Endothelial cell of umbilical vein (primary cell): Measurements from ENCODE around the gene EP400. TPM values are rescaled to one million over a fixed set of nuclear protein-coding genes. Genes with fewer than 3 reads are reported as not detected.

Experiments used
- BruUV-seq: library from RNA; stranded (reverse); fragments of 400-500 nt; replicated peaks from 2 replicates; lab custom pipeline; 2021; lab: Mats Ljungman, UMichigan
- CTCF ChIA-PET: fragments of 300-600, 350-600 bp; sonication (Branson Sonifier 250); formaldehyde crosslinking; loops from one replicate; lab custom pipeline; 2021; ENCODE audit warnings: antibody characterized with exemption, inconsistent platforms; lab: Charles Lee
- POLR2A ChIA-PET: fragments of 300-600, 350-600 bp; sonication (Branson Sonifier 250); formaldehyde crosslinking; loops from one replicate; lab custom pipeline; 2021; ENCODE audit warnings: antibody characterized with exemption, inconsistent platforms; lab: Charles Lee
- DNase-seq: peaks from one replicate; pipeline ENCODE4 v3.0.0-alpha.2; 2011; ENCODE audit warnings: low read depth, low spot score
- FAIRE-seq: peaks from 2 replicates; lab custom pipeline; 2011; peaks lifted over from hg19 to GRCh38; lab: Jason Lieb, UNC
- H2AFZ ChIP-seq: 2 replicates; pipeline ENCODE4 v1.6.0; 2012; ENCODE audit warnings: low read depth, low read length, control low read depth, inconsistent platforms
- H3K27ac ChIP-seq: 2 replicates; pipeline ENCODE4 v1.5.1; 2011; ENCODE audit warnings: low read depth, mild to moderate bottlenecking, control low read depth, low read length, moderate library complexity; ENCODE audit not compliant: insufficient read depth
- H3K27me3 ChIP-seq, 2 experiments: 2 replicates each; pipeline versions ENCODE4 v1.6.0 to v1.6.1; 2011; ENCODE audit warnings: low read length in 2 of 2, mixed read lengths in 1 of 2; ENCODE audit not compliant: control insufficient read depth in 2 of 2, insufficient read depth in 2 of 2
- H3K36me3 ChIP-seq, 2 experiments: 2 replicates in 1 of 2; 3 replicates in 1 of 2; pipeline ENCODE4 v1.5.1; 2011; ENCODE audit warnings: low read length in 2 of 2, mild to moderate bottlenecking in 1 of 2, moderate library complexity in 1 of 2; ENCODE audit not compliant: control insufficient read depth in 2 of 2, insufficient read depth in 2 of 2; ENCODE audit errors: extremely low read depth in 1 of 2
- H3K4me1 ChIP-seq: 3 replicates; pipeline ENCODE4 v1.5.1; 2011; ENCODE audit warnings: mild to moderate bottlenecking, low read length; ENCODE audit not compliant: control insufficient read depth, insufficient read depth; ENCODE audit errors: extremely low read depth
- H3K4me2 ChIP-seq: 2 replicates; pipeline ENCODE4 v1.6.1; 2011; ENCODE audit warnings: low read length, control low read depth, mixed read lengths; ENCODE audit not compliant: insufficient read depth
- H3K4me3 ChIP-seq, 3 experiments: fragments of 200-600 bp in 1 of 3; sonication (generic), shearing (Covaris generic) in 1 of 3; replicated peaks in 1 of 3; 2 replicates each; pipeline ENCODE4 v1.5.1; 2011 to 2016; ENCODE audit warnings: control low read depth in 3 of 3, low read length in 3 of 3, mild to moderate bottlenecking in 2 of 3, inconsistent platforms in 1 of 3, low read depth in 1 of 3, moderate library complexity in 1 of 3; ENCODE audit not compliant: insufficient read depth in 1 of 3
- H3K79me2 ChIP-seq: 2 replicates; pipeline ENCODE4 v1.6.0; 2012; ENCODE audit warnings: low read length, inconsistent platforms; ENCODE audit not compliant: control insufficient read depth, insufficient read depth
- H3K9ac ChIP-seq: replicated peaks from 2 replicates; pipeline ENCODE3; 2011; ENCODE audit warnings: low read length, control low read depth; ENCODE audit not compliant: insufficient read depth; ENCODE audit errors: extremely low read depth
- H3K9me1 ChIP-seq: replicated peaks from 3 replicates; pipeline ENCODE4 v1.6.0; 2011; ENCODE audit warnings: mild to moderate bottlenecking, low read length; ENCODE audit not compliant: control insufficient read depth, insufficient read depth; ENCODE audit errors: extremely low read depth
- H3K9me3 ChIP-seq: replicated peaks from 2 replicates; pipeline ENCODE4 v1.5.1; 2012; ENCODE audit warnings: low read length, inconsistent platforms; ENCODE audit not compliant: control insufficient read depth, insufficient read depth
- H4K20me1 ChIP-seq: replicated peaks from 2 replicates; pipeline ENCODE3; 2011; ENCODE audit warnings: mild to moderate bottlenecking, low read length; ENCODE audit not compliant: control insufficient read depth, insufficient read depth; ENCODE audit errors: extremely low read depth
- CTCF ChIP-seq, 2 donors: IDR thresholded peaks; 1 replicate in 1 of 2; 2 replicates in 1 of 2; pipeline ENCODE4 v1.5.1; 2011; ENCODE audit warnings: low read length in 2 of 2, mild to moderate bottlenecking in 2 of 2, moderate library complexity in 2 of 2, control low read depth in 1 of 2, inconsistent platforms in 1 of 2, low read depth in 1 of 2; ENCODE audit not compliant: insufficient read depth in 1 of 2; ENCODE audit errors: extremely low read depth in 1 of 2
- EZH2 ChIP-seq: IDR thresholded peaks from 2 replicates; pipeline ENCODE4 v1.6.1; 2012; ENCODE audit warnings: borderline replicate concordance, low read depth, mild to moderate bottlenecking, moderate library complexity, low read length, inconsistent platforms; ENCODE audit not compliant: severe bottlenecking
- FOS ChIP-seq: IDR thresholded peaks from 2 replicates; pipeline ENCODE4 v1.6.1; 2011; ENCODE audit warnings: mild to moderate bottlenecking, low read length, moderate library complexity, borderline replicate concordance; ENCODE audit not compliant: insufficient read depth
- GATA2 ChIP-seq: IDR thresholded peaks from 2 replicates; pipeline ENCODE4 v1.7.0; 2011; ENCODE audit warnings: low read depth, mild to moderate bottlenecking, moderate library complexity, mixed read lengths, low read length; ENCODE audit not compliant: insufficient read length, insufficient read depth
- JUN ChIP-seq: IDR thresholded peaks from 2 replicates; pipeline ENCODE4 v1.6.1; 2011; ENCODE audit warnings: borderline replicate concordance, low read depth; ENCODE audit not compliant: insufficient read length, insufficient read depth
- MAX ChIP-seq: IDR thresholded peaks from 2 replicates; pipeline ENCODE4 v1.6.1; 2011; ENCODE audit not compliant: insufficient read depth, insufficient read length
- MYC ChIP-seq: IDR thresholded peaks from one replicate; pipeline ENCODE4 v1.6.1; 2011; ENCODE audit warnings: mild to moderate bottlenecking, low read depth, low read length
- POLR2A ChIP-seq: IDR thresholded peaks from 2 replicates; pipeline ENCODE4 v1.6.1; 2012; ENCODE audit warnings: low read depth, mild to moderate bottlenecking, control low read depth, low read length
- POLR2AphosphoS5 ChIP-seq: IDR thresholded peaks from 2 replicates; pipeline ENCODE4 v1.6.1; 2012; ENCODE audit warnings: low read depth, mild to moderate bottlenecking, control low read depth, low read length, moderate library complexity; ENCODE audit not compliant: insufficient read depth
- dilution Hi-C: fragments of 300-500 bp; cut with MboI; formaldehyde crosslinking; loops from one replicate; pipeline ENCODE4 v1.15.0; 2019; ENCODE audit warnings: low sequenced_read_pairs; ENCODE audit not compliant: extremely low pct_ligation_motif_present
- intact Hi-C: fragments of 100-400 bp; cut with micrococcal nuclease; formaldehyde crosslinking; loops from one replicate; pipeline ENCODE4 v1.10.0; 2022
- polyA plus RNA-seq, 4 experiments: library from polyadenylated mRNA; depleted of rRNA in 3 of 4; stranded (reverse) in 3 of 4; unstranded in 1 of 4; fragments of >200 nt; gene quantifications; 2 replicates each; pipeline versions ENCODE4 v1.2.1 to v1.2.3, GENCODE V29; 2011 to 2012; ENCODE audit warnings: missing spikeins in 1 of 4
- total RNA-seq: library from RNA; stranded (reverse); gene quantifications from 2 replicates; pipeline ENCODE4 v1.2.3, GENCODE V29; 2021

Gene EP400
- total and polyA plus RNA-seq, 2 donors (not counting 3 experiments of a cell fraction or from before 2014, with no cell fraction given) = 9.0 to 57.7 TPM

GRCh38 chr12:131909081-131909751 is 40.5 kb upstream of the EP400 start:
- H3K4me1 ChIP-seq = peaks cover 12% of the 10 kb centered on the region
- CTCF ChIA-PET = no interaction called here
- no peak for FAIRE-seq
- dilution Hi-C loops = no loop called here
- no peaks in the 10 kb centered on the region for H3K9me1 ChIP-seq
- no peaks in the 10 kb centered on the region for H3K9me3 ChIP-seq
- H2AFZ ChIP-seq = no peak overlapping the region
- H3K4me3 ChIP-seq = no peak overlapping the region
- intact Hi-C loops = no loop called here
- no peak overlapping the region for H3K27ac ChIP-seq
- POLR2A ChIA-PET = no interaction called here
- no peak for DNase-seq
- TF ChIP-seq MAX (no peak), MYC (no peak), GATA2 (no peak), JUN (no peak), POLR2AphosphoS5 (no peak), POLR2A (no peak)
- no TSS peak for BruUV-seq
- no peaks in the 10 kb centered on the region for H3K79me2 ChIP-seq
- no peak overlapping the region for H3K9ac ChIP-seq
- H3K36me3 ChIP-seq = peaks cover 8 to 29% of the 10 kb centered on the region in 2 experiments
- H3K27me3 ChIP-seq = no peaks in the 10 kb centered on the region
- H3K4me2 ChIP-seq = no peak overlapping the region
- no peaks in the 10 kb centered on the region for H4K20me1 ChIP-seq

GRCh38 chr12:131909752-131910219 is 40.0 kb upstream of the EP400 start:
- H3K36me3 ChIP-seq = peaks cover 12 to 33% of the 10 kb centered on the region in 2 experiments
- no peak overlapping the region for H2AFZ ChIP-seq
- no peaks in the 10 kb centered on the region for H3K79me2 ChIP-seq
- no peaks in the 10 kb centered on the region for H3K27me3 ChIP-seq
- H3K9me1 ChIP-seq = no peaks in the 10 kb centered on the region
- no peak overlapping the region for H3K4me3 ChIP-seq
- H3K27ac ChIP-seq = no peak overlapping the region
- DNase-seq = no peak
- intact Hi-C loops = no loop called here
- dilution Hi-C loops = no loop called here
- H3K9me3 ChIP-seq = no peaks in the 10 kb centered on the region
- POLR2A ChIA-PET = no interaction called here
- no peak overlapping the region for H3K9ac ChIP-seq
- FAIRE-seq = no peak
- H4K20me1 ChIP-seq = no peaks in the 10 kb centered on the region
- no peak overlapping the region for H3K4me2 ChIP-seq
- CTCF ChIA-PET = no interaction called here
- TF ChIP-seq FOS = no peak
- TF ChIP-seq CTCF (IDR thresholded peaks at IDR 0.05; ENCODE audit: extremely low read depth in 1 of 2, insufficient read depth in 1 of 2, low read depth in 1 of 2, low read length in 2 of 2) = no peak
- TF ChIP-seq GATA2 = no peak
- TF ChIP-seq POLR2AphosphoS5 = no peak
- no peak for TF ChIP-seq EZH2
- no peak for TF ChIP-seq JUN
- no TSS peak for BruUV-seq
- peaks cover 12% of the 10 kb centered on the region for H3K4me1 ChIP-seq
